Transverse colon (tissue), 4 donors: ENCODE measurements around the gene HSPA1A.

Experiments
- CTCF ChIP-seq, 5 experiments: fragments of 200-600 bp in 3 of 5; fragments of 450-650 bp in 2 of 5; sonication (generic) in 3 of 5; IDR thresholded peaks; 1 replicate in 2 of 5; 2 replicates in 3 of 5; pipeline ENCODE4 v1.5.1; 2016 to 2017; ENCODE audit warnings: antibody characterized with exemption in 5 of 5, inconsistent platforms in 3 of 5, mild to moderate bottlenecking in 2 of 5, moderate library complexity in 1 of 5
- EP300 ChIP-seq: sonication (generic); formaldehyde crosslinking; IDR thresholded peaks from one replicate; pipeline ENCODE4 v1.6.1; 2017; ENCODE audit warnings: antibody characterized with exemption, low read depth
- POLR2A ChIP-seq: fragments of 450-650 bp; IDR thresholded peaks from one replicate; pipeline ENCODE4 v1.6.1; 2016; ENCODE audit warnings: antibody characterized with exemption, mild to moderate bottlenecking, moderate library complexity
- POLR2AphosphoS5 ChIP-seq, 3 donors: sonication (generic); formaldehyde crosslinking; IDR thresholded peaks; one replicate each; pipeline ENCODE4 v1.6.1; 2016; ENCODE audit warnings: antibody characterized with exemption in 3 of 3

GRCh38 chr6:31814677-31815024, 692 bp upstream of the HSPA1A start:
- TF ChIP-seq EP300 (no peak), CTCF (IDR thresholded peaks at IDR 0.05) (no peak), POLR2A (peak; percentile 62), POLR2AphosphoS5 (IDR thresholded peaks at IDR 0.05) (peak; percentile 90 to 95 (median 93))
